ENCODE measurements around the gene ST3GAL2.
A peak's percentile ranks its signal among the peaks of the same experiment; 100 is the strongest.

Gene ST3GAL2

DNA sequence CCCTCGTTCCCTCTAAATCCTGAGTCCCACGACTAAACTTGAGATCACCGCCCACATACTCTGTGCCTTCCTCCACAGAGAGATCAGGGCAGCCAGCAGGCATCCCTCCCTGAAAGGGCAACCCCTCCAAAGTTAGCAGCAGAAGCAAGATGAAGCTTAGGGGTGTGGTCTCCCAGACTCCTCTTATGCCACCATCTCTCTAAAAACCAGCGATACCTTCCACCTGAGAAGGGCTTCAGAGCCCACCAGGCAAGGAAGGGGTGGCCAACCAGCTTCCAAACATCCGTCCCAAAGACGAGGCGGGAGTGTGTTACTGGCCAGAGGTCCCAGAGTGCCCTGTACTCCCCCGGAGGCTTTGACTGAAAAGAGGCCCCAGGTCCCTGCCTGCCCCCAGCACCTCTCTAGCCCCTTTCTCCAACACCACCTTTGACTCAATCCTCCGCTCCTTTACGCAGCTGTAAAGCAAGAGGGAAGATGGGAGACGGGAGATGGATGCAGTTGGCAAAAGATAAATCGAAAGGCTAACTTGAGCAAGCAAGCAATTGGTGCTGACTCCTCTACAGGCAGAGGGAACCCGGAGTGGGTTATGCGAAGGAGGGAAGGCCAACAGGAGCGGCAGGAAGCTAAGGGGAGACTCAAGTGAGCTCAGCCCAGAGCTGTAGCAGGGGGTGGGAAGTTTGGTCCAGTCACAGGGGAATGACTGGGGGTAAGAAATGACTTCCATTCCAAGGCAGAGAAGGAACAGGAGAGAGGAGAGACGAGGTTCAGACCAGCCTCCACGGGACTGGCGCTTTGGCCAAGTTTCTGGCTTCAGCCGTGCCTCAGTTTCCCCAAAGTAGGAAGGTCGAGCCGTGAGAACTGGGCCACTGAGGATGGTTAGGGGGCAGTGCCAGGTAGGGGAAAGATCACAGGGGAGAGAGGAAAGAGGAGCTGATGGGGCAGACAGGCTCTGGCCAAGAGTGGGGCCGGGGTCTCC is 1.0 kb downstream of the ST3GAL2 start:
- DNase-seq (ENCODE audit: low read depth), result no peak

DNA sequence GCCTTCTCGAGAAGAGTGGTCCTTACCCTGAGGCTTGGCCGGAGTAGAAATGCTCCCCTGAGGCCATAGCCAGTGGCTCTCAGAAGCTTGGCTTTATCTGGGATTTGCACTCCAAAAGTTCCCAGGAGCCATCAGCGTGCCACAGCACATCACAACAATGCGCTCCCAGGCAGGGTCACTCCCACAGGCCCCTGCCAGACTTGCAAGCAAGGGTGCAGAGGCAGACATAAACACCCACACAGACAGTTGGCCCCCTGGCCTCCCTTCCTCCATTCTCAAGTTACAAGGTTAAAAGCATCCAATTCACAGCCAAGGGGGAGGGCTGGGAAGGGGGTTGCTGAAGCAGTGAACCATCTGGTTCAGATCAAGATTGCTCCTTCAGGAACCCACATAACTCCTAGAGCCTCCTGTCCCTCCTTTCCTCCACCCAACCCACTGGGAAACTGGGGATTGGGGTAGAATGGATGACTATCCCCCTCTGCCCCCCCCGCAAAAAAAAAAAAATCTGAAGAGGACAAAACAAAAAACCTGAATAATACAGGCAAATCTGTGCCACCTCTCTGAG is 1.8 kb downstream of the ST3GAL2 start:
- DNase-seq (ENCODE audit: low read depth), result peak; percentile 83

DNA sequence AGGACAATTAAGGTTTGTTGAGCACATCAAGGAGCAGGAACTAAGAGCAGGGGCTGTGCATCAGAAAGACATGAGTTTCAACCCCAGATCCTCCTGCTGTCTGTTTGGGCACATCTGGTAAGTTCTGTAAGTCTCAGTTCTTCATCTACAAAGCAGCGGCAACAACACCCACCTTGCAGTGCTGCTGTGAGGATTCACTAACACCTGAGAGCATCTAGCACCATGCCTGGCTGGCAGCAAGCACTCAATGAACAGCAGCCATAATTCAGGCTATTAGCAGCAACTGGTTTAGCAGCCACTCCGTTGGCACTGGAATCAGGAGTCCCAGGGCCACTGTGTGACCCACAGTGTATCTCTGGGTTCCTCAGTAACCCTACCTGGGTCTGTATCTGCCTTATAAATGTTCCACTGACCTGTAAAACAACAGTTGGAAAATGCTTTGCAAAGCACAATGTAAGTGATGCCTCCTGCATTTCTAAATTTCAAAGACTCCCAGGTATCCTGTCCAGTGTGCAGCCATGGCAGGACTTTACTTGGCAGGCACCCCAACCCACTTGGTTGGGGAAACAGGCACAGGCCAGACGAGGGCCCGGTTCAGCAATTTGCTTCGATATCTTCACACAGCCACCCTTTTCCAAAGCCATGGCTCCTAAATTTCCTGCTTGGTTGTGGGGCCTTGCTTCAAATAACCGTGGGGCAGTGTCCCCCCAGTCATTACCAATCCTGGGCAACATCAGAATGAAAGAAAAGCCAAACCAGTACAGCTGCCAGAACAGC is 4.2 kb downstream of the ST3GAL2 start:
- DNase-seq (ENCODE audit: low read depth), result no peak

DNA sequence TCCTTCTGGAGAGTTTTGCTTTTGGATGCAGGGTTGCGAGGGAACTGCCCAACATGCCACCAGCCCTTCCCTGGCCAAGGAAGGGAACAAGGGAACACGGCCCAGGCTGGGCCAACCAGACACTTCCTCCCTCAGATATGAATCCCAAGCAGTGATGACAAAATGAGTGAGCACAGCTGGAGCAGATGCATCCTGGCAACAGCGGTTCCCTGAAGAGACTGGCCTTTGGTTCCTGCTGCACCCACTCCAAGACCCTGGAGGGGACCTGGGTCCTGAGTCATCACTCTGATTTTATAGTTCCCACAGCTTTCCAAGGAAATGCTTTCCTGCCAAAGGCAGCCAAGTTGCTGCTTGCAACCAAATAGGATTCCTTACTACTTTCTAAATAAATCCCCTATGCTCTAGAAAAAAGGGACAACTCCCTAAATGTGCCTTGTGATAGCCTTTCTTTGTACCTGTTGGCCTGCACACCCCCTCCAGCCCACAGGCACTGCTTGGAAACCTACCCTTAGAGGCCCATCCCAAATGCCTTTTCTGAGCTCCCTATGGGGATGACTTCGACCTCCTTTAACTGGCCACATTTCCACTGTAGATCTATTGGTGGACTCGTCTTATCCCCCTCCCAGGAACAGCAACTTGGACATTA is 5.3 kb downstream of the ST3GAL2 start:
- DNase-seq (ENCODE audit: low read depth), result peak; percentile 60

DNA sequence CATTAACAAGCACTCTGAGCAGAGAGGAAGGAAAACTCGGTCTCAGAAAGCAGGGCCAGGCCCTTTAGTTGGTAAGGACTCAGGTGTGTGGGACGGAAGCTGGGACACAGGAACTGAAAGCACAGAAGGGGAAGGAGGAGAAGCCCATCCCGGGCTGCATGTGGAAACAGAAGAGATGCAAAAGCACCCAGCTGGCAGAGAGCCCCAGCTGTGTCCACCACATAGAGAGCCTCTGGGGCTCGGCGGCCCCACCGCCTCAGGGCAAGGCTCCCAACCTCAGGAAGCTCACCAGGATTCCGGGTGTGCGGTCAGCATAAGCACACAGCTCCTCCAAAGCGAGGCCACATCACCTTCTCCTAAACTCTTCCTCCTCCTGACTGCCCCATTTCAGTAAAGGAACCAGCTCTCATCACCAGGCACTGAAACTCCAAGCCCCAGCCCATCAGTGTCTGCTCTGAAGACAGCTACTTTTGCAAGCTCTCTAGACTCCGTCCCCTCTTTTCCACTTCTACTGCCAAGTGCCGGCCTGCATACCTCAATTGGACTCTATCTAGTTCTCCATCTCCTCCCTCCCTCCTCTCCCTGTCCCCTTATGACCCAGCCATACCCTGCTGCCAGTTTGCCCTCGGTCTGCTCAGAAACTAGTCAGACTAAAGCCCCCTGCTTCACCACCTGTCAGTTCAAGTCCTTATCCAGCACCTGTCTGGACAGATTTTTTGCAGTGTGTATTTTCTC is 6.0 kb downstream of the ST3GAL2 start:
- DNase-seq (ENCODE audit: low read depth), result no peak

DNA sequence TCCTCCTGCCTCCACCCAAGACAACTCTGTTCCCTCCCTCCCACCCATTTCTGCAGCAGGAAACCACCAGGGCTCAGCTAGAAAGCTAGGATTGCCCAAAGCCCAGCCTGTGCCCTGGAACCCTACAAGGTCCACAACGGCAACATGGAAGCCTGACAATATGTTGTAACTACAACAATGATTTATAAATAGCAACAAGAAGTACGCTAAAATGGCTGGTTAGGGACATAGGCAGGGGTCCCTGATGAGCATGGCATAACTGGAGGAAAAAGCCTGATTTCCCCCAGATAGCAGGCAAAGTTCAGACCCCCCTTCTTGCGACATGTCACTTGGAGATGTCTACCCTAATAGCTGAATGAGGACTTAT is 6.6 kb downstream of the ST3GAL2 start:
- no peak for DNase-seq (ENCODE audit: low read depth)

DNA sequence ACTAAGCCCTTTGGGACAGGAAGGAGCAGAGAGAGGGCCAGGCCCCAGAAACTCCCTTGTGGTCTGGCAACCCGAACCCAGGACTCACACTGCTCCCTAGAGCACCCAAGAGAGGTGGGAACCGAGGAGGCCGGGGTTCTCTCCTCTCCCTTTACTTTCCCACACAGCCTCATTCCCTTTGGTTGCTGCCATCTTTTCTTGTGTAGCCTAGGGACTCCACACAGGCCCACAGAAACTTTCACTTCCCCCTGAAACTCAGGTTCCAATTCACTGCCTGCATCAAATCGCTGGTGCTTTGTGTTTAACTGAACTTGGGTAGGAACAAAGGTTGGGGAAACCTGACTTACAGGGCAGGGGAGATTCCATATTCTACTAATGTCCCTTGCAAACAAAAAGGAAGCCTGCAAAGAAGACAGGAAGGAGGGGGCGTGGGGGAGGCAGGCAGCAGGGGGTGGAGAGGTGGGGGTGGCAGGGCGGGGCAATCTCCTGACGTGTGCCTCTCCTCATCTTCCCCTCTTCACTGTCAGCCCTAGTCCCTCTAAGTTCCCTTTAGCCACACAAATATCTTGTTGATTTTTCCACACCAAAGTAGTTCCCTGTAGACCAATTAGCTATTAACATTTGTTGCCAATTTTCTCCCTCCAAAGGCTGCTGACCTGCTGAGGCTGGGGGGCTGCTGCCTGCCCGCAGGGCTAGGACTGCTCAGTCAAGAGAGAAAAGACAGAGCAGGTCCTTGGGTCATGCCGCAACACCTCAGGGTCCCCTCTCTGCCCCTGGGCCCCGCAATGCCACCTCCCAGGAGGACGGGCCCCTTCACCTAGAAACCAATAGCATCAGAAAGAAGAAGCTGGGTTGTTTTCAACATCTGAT is 8.0 kb downstream of the ST3GAL2 start:
- no peak for DNase-seq (ENCODE audit: low read depth)

DNA sequence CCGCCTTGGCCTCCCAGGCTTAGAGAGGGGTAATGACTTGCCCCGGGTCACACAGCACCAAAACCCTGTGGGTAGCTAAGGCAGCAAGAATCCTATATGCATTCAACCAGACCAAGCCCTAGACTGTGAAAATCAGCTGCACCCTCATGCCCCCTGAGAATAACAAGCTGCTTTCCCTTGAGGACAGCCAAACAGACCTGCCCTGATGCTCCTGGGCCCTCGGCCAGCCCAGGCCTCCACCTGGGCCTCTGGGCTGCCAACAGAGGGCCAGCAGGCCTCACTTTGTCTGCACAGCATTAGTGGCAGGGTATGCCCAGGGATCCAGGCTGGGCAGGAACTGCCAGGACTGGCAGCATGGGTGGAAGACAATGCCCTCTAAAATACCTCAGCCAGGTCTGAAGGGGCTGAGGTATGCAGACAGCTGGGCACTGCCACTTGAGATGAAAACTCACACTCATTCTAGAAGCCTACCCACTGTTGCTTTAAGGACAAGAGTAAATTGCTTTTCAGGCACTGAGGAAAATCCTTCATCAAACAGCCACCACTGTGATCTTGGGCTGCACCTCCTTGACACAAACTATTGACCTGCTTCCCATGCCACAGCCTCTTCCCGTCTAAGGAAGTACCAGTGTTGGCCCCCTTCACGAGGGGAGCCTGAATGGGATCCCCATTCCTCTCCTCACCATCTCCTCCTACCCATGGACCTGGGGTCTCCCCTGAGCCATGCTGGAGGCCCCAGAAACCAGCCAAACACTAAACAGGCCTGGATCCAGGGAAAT is 8.8 kb downstream of the ST3GAL2 start:
- no peak for DNase-seq (ENCODE audit: low read depth)

DNA sequence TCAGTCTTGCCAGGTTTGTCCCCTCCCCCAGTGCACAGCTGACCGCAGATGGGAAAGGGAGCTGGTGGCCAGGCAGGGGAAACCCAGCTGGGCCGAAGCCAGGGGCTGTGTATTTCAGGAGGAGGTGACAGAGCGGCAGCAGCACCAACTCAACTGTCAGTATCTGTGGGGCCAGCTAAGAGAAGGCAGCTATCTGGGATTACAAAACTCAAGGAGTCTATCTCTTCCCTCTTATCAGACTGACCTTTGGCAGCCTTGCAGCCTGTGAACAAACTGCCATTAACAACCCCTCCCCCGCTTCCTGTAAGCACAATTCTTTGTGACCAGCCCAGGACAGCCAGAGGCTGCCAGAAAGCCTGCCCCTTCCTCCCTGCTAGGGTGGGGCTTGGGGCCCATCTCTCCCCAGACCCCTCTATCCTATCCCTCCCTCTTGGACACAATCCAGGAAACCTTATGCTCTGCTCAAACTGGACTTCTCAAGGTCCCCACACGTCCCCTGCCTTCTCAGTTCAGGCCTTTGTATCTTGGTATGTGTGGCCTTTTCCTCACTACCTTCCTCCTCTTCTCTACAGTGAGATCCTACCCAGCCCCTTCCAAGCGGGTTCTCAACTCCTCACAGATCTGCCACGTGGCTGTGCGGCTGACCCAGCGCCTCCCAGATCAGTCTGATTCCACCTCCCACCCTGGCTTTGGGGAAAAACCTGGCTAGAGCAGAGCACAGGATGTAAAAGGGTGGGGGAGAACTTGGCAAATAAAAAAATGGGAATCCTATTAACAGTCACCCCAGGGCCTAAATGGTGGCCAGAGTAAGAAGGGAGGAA is 10.5 kb downstream of the ST3GAL2 start:
- DNase-seq (ENCODE audit: low read depth), result peak; percentile 81

DNA sequence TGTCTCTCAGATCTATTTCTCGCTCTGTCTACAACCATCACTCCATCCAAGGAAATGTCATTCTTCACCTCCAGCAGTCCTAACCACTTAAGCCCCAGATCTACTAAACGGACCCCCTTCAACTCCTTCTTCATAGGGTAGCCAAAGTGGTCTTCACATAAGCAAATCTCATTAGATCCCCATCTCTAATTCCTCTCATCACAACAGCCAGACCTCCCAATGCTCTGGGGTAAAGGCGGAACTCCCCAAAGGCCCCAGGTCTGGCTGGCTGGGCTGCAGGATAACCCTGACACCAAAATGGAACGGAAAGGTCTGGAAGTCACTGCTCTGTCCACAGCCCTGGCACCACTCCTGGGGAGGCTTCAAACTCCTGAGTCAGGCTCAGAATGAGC is 11.1 kb downstream of the ST3GAL2 start:
- DNase-seq (ENCODE audit: low read depth), result no peak

DNA sequence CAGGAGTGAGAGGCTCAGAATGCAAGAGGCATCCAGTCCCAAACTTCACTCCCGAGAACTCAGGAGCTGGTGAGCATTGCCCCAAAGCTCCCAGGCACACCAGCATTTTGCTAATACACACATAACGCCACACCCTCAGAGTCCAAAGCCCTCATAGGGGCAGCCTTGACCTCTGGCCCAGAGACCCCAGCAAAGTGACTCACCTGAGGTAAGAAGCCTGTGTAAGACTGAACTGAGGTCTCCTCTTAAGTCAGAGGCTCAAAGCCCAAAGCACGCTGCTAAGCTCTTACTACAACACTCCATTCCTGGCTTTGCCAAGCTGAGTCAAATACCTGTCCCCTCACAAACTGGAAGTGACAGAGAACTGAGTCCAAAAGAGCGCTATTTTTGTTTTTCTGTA is 16.4 kb downstream of the ST3GAL2 start:
- no peak for DNase-seq (ENCODE audit: low read depth)

DNA sequence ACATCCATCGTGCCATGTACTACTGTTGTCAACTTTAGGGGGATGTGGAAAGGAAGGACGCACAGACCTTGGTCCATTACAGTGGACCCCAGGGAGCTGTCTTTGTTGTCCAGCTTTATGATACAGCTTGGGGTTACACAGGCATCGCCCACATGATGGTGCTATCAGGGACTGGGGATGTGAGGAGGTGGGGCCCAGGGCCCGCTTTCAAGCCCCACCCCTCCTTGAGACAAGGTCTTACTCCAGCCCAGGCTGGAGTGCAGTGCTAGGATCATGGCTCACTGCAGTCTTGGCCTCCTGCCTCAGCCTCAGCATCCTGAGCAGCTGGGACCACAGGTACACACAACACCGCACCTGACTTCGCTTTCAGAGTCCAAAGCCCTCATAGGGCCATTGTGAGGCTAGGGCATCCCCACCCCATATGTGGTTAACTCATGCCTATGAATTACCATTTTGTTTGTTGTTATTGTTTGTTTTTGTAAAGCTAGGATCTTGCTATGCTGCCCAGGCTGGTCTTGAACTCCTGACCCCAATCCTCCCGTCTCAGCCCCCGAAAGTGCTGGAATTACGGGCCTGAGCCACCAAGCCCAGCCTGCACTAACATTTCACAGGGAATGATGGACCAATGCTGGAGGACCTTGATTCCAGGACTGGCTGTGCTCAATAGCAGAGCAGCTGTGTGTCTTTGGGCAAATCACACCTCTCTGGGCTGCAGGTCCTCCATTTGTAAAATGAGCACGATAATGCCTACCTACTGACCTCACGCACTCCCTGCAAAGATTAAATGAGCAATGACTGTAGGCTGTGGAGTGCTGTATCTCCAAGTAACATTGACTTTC is 17.2 kb downstream of the ST3GAL2 start:
- DNase-seq (ENCODE audit: low read depth), result no peak

DNA sequence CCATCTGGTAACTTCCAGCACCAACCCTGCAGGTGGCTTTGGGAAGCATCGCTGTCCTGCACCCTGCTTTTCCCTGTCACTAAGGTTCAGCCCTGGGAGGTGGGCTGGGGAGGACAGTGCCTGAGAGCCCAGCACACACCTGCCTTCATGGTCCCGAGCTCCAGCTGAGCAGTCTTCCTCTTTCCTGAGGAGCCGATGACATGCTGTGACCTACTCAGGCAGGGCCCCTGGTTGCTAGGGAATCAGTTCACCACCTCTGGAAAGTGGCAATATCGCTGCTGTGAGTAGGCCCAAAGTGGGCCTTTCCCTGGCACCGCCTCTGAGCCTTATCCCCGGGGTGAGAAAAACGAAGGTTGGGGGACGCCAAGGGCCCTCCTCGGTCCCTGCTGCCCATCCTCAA is 17.9 kb downstream of the ST3GAL2 start:
- no peak for DNase-seq (ENCODE audit: low read depth)

DNA sequence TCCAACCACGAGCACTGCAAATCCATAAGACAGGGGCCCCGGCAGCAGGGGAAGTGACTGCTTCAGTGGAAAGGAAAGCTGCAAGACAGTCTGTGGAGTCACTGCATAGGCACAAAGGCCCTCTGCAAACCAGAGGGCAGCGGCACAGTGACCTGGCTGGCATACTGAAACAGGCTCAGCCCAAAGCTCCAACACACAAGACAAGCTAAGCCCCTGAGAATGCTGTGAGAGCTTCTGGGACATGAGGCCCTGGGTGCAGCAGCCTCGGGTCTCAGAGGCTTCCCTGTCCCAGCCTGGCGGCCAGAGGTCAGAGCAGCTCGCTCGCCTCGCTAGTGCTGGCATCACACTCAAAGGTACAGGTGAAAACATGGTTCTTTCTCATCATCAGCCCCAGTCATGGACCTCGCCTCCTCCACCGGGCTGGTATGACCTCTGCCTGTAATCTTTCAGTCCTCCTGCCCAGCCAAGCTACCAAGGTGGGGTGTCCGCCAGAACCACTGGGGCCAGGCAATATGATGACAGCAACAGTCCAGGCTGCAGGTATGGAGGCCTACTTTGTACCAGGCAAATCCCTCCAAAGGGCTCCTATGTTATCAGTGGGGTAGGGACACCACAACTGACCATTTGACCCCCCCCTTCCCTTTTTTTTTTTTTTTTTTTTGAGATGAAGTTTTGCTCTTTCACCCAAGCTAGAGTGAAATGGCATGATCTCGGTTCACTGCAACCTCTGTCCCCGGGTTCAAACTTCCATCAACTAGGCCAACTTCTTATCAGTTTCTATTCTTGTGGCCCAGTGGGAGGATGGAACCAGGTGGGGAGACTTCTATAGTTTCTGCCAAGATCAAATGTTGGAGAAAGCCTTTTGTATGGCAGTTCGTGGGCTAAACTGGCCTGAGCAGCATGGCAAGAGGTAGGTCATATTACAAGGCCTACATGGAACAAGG is 19.2 kb downstream of the ST3GAL2 start:
- DNase-seq (ENCODE audit: low read depth), result no peak

DNA sequence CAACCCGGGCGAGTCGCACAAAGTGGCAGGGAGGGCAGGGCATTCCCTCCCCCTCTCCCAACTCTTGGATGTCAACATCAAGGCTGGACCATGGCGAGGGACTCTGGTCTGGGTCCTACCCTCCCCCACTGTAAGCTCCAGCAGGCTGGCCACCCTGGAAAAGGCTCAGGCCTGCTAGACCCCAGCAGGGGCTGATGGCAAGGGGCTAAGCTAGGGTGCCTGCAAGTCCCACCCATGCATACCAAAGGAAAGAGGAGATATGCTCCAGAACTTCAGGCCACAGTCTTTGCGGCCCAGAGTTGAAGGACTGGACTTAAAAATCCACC is 19.9 kb downstream of the ST3GAL2 start:
- no peak for DNase-seq (ENCODE audit: low read depth)

DNA sequence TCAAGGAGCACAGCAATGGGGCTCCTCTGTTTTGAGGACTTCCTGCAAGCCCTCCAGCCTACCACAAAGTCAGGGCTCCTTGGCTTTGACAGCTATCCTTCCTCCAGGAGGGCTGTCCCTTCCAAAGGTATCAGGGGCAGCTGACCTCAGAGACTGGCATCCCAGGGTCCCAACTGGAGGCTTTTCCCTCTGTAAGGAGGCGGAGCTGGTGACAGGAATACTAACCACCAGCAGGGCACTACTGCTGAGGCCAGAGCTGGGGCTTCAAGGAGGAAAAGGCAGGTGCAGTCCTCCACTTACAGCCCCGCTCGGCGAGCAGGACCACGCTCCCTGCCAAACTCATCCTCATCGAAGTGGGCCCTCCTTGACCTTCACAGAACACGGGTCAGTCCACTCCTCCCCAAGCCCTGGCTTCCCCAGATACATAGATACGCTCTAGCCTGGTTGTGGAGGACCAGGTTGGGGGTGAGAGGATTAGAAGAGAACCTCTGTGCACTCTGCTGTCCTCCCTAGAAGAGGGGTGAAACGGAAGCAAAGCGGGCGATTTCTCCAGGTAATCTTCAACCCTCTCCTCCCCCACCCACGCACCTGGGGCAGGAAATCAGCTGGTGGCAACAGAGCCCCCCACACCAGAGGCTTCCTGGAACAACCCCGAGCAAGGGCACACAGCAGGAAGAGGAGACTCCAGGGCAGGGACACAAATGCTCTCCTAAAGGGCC is 20.5 kb downstream of the ST3GAL2 start:
- DNase-seq (ENCODE audit: low read depth), result no peak

All from GM04503 (cell line).